Tibial artery (tissue), 4 donors: ENCODE measurements around the gene MICA.

Experiments used
- DNase-seq, 2 donors: peaks; one replicate each; pipeline ENCODE4 v3.0.0-alpha.2; 2019
- H3K27ac ChIP-seq, 2 donors: fragments of 200-600 bp; sonication (generic) in 1 of 2; 1 replicate in 1 of 2; 2 replicates in 1 of 2; pipeline ENCODE4 v1.5.1; 2018 to 2019; ENCODE audit warnings: mild to moderate bottlenecking in 1 of 2
- H3K27me3 ChIP-seq, 2 donors: fragments of 200-600 bp; sonication (generic) in 1 of 2; one replicate each; pipeline versions ENCODE4 v1.5.1 to v1.6.0; 2016 to 2019
- H3K36me3 ChIP-seq, 3 donors: fragments of 200-600 bp; sonication (generic) in 2 of 3; one replicate each; pipeline ENCODE4 v1.5.1; 2016 to 2019; ENCODE audit warnings: mild to moderate bottlenecking in 2 of 3
- H3K4me1 ChIP-seq, 4 donors: fragments of 200-600 bp; sonication (generic) in 2 of 4; 1 replicate in 3 of 4; 2 replicates in 1 of 4; pipeline ENCODE4 v1.5.1; 2016 to 2019
- H3K4me3 ChIP-seq, 2 donors: fragments of 200-600 bp; sonication (generic) in 1 of 2; 1 replicate in 1 of 2; 2 replicates in 1 of 2; pipeline ENCODE4 v1.5.1; 2018 to 2019; ENCODE audit warnings: mild to moderate bottlenecking in 2 of 2
- H3K9me3 ChIP-seq, 3 donors: fragments of 200-600 bp; sonication (generic) in 1 of 3; one replicate each; pipeline ENCODE4 v1.5.1; 2016 to 2019
- CTCF ChIP-seq, 2 experiments: fragments of 200-600 bp in 1 of 2; fragments of 450-650 bp in 1 of 2; IDR thresholded peaks; one replicate each; pipeline ENCODE4 v1.5.1; 2017 to 2019; ENCODE audit warnings: antibody characterized with exemption in 2 of 2, mild to moderate bottlenecking in 1 of 2, moderate library complexity in 1 of 2
- intact Hi-C: fragments of 100-400 bp; cut with DNase I; formaldehyde crosslinking; loops from one replicate; pipeline ENCODE4 v1.15.0; 2023; ENCODE audit warnings: low total_unique reads

MICA gene

GRCh38 chr6:31403283-31404060 lies at the start of gene MICA:
Gene MICA (plus strand): TSS chr6:31403595. CDS start chr6:31403633, 38 bp downstream.
- Histone ChIP-seq H3K4me3 (peak within 1 kb of the TSS; percentile 88 to 95), H3K9me3 (no peaks in the 10 kb centered on the region), H3K27me3 (no peaks in the 10 kb centered on the region), H3K4me1 (peaks cover 0 to 60% (median 39%) of the 10 kb centered on the region in 4 donors), H3K27ac (peak within 1 kb of the TSS; percentile 94 to 99), H3K36me3 (no peaks in the 10 kb centered on the region)
- TF ChIP-seq CTCF (IDR thresholded peaks at IDR 0.05) = peak in 1 of 2 experiments; percentile 8
- intact Hi-C loops = no loop called here
- peak; percentile 92 to 95 for DNase-seq

DNA sequence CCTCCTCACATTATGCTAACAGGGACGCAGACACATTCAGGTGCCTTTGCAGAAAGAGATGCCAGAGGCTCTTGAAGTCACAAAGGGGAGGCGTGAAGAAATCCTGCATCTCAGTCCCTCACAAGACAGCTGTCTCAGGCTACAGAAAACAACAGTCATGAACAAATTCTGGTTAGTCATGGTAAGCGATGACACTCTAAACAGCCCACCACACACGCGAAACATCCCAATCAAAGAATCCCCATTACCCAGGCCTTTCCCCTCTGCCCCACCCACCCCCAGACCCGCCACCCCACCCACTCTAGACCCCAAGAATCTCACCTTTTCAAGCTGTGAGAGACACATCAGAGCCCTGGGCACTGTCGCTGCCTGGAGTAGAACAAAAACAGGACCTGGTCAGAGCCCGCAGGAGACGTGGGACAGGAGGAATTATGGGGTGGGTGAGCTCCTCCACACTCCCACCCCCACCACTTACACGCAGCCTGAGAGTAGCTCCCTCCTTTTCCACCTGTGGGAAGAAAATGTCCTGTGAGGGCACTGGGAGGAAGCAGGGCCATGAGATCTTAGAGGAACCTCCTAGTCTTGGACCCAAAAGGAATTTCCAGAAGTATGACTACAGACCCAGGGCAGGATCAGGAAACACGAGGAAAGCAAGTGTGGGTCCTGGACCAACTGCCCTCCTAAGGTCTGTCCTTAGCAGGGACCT lies 49.1 kb upstream of the MICA start:
- TF ChIP-seq CTCF (IDR thresholded peaks at IDR 0.05) = no peak
- intact Hi-C loops = loop anchor here (2.0 to 5.0 kb wide), 2 partner anchors 87 to 214 kb away; no protein-coding TSS in a partner anchor
- Histone ChIP-seq H3K36me3 (peaks cover 0 to 15% (median 14%) of the 10 kb centered on the region in 3 donors), H3K27ac (no peak overlapping the region), H3K4me1 (peaks cover 0 to 11% (median 5%) of the 10 kb centered on the region in 4 donors), H3K27me3 (no peaks in the 10 kb centered on the region), H3K4me3 (peak overlapping the region in 1 of 2 donors; percentile 71), H3K9me3 (no peaks in the 10 kb centered on the region)
- no peak for DNase-seq

DNA sequence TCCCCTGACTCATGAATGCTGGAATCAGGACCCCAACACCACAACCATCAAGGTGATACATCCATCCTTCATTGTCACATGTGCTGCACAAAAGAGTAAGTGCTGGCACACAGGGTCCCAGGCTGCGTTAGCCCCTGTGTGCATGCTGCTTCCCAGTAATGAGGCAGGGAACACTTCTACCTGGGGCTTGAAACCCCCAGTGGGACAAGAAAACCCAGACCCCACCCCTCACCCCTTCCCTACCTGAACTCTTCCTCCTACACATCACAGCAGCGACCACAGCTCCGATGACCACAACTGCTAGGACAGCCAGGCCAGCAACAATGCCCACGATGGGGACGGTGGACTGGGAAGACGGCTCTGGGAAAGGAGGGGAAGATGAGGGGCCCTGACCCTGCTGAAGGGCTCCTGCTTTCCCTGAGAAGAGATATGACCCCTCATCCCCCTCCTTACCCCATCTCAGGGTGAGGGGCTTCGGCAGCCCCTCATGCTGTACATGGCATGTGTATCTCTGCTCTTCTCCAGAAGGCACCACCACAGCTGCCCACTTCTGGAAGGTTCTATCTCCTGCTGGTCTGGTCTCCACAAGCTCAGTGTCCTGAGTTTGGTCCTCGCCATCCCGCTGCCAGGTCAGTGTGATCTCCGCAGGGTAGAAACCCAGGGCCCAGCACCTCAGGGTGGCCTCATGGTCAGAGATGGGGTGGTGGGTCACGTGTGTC lies 48.4 kb upstream of the MICA start:
- intact Hi-C loops = loop anchor here (2.0 to 5.0 kb wide), 2 partner anchors 88 to 214 kb away; no protein-coding TSS in a partner anchor
- no peaks in the 10 kb centered on the region for H3K27me3 ChIP-seq
- H3K4me1 ChIP-seq = peaks cover 0 to 11% (median 5%) of the 10 kb centered on the region in 4 donors
- peaks cover 0 to 15% (median 14%) of the 10 kb centered on the region in 3 donors for H3K36me3 ChIP-seq
- no peak overlapping the region for H3K27ac ChIP-seq
- H3K4me3 ChIP-seq = peak overlapping the region; percentile 71 to 77
- H3K9me3 ChIP-seq = no peaks in the 10 kb centered on the region
- no peak for TF ChIP-seq CTCF (IDR thresholded peaks at IDR 0.05)
- no peak for DNase-seq

DNA sequence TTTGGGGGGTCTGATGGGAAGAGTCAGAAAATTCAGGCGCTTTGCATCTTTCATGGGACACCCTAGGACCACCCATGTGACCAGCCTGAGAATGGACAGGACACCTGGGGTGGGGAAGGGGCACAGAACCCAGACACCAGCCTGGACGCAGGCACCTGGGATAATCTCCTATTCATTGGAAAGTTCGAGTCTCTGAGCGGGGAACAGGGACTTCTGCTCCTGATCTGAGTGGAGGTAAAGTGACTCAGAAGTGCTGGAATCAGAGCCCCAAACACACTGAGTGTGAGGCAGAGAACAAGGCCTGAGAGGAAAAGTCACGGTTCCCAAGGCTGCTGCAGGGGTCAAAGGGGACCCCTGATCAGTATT lies 47.8 kb upstream of the MICA start:
- Histone ChIP-seq H3K27ac (no peak overlapping the region), H3K27me3 (no peaks in the 10 kb centered on the region), H3K36me3 (peaks cover 0 to 15% (median 14%) of the 10 kb centered on the region in 3 donors), H3K9me3 (no peaks in the 10 kb centered on the region), H3K4me1 (peaks cover 0 to 11% (median 5%) of the 10 kb centered on the region in 4 donors), H3K4me3 (peak overlapping the region; percentile 71 to 77)
- TF ChIP-seq CTCF (IDR thresholded peaks at IDR 0.05) = no peak
- intact Hi-C loops = loop anchor here (2.0 kb wide), 1 partner anchor 215 kb away; no protein-coding TSS in a partner anchor
- DNase-seq = no peak

DNA sequence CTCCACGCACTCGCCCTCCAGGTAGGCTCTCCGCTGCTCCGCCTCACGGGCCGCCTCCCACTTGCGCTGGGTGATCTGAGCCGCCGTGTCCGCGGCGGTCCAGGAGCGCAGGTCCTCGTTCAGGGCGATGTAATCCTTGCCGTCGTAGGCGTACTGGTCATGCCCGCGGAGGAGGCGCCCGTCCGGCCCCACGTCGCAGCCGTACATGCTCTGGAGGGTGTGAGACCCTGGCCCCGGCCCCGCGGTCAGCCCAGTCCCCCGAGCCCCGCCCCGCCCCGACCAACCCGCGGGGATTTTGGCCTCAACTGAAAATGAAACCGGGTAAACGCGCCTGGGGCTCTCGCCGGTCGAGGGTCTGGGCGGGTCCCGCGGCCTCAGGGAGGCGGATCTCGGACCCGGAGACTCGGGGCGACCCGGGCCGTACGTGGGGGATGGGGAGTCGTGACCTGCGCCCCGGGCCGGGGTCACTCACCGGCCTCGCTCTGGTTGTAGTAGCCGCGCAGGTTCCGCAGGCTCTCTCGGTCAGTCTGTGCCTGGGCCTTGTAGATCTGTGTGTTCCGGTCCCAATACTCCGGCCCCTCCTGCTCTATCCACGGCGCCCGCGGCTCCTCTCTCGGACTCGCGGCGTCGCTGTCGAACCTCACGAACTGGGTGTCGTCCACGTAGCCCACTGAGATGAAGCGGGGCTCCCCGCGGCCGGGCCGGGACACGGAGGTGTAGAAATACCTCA lies 47.0 kb upstream of the MICA start:
- no peaks in the 10 kb centered on the region for H3K9me3 ChIP-seq
- peaks cover 0 to 11% (median 5%) of the 10 kb centered on the region in 4 donors for H3K4me1 ChIP-seq
- no peaks in the 10 kb centered on the region for H3K27me3 ChIP-seq
- DNase-seq = peak; percentile 52 to 79
- H3K36me3 ChIP-seq = peaks cover 0 to 15% (median 14%) of the 10 kb centered on the region in 3 donors
- intact Hi-C loops = no loop called here
- H3K27ac ChIP-seq = peak overlapping the region; percentile 81 to 96
- no peak for TF ChIP-seq CTCF (IDR thresholded peaks at IDR 0.05)
- peak overlapping the region; percentile 71 to 77 for H3K4me3 ChIP-seq
